ENCODE measurements around the gene PDE4D. TPM values are rescaled to one million over a fixed set of nuclear protein-coding genes. Genes with fewer than 3 reads are reported as not detected.

PDE4D gene
- total and polyA plus RNA-seq, 10 of the 15 experiments (the other 5 are each of a cell fraction or from before 2014, with no cell fraction given), result 0.87 to 4.1 (median 2.2) TPM

GRCh38 chr5:59542306-59542705, 351.2 kb downstream of the PDE4D start (continued):
- TF ChIP-seq BCLAF1 (IDR thresholded peaks at IDR 0.05) (no peak), CHD2 (IDR thresholded peaks at IDR 0.05; ENCODE audit: borderline replicate concordance, low read depth, low read length) (no peak)

DNA sequence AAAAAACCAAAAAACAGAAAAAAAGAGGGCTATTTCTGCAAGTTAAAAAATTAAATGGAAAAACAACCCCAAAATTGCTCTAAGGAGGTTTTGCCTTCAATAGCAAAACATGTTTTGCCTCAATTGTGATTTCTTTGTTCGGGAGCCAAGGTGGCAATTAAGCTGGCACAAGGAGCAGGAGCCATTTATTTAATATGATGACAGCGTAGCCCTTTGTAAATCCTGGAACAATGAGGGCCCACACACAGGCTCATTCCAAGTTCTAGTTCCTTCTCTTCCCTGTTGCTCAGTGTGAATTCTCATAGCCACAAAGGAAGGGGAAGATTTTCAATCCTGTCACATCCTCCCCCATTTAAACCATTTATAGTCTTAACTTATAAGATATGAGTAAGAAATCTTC, 353.2 kb downstream of the PDE4D start:
- Histone ChIP-seq H3K9ac (ENCODE audit: control insufficient read depth, insufficient read depth, low read length) (no peak overlapping the region), H3K36me3 (ENCODE audit: control insufficient read depth in 2 of 2, insufficient read depth in 2 of 2, low read length in 1 of 2) (no peaks in the 10 kb centered on the region), H3K27ac (ENCODE audit: control insufficient read depth, insufficient read depth) (no peak overlapping the region), H4K20me1 (ENCODE audit: control insufficient read depth, insufficient read depth) (no peaks in the 10 kb centered on the region), H3K27me3 (replicated peaks in 1 of 2; ENCODE audit: control insufficient read depth in 2 of 2, insufficient read depth in 2 of 2, low read length in 1 of 2) (no peaks in the 10 kb centered on the region), H3K9me3 (replicated peaks; ENCODE audit: control insufficient read depth, insufficient read depth, low read length) (no peaks in the 10 kb centered on the region), H3K4me3 (no peak overlapping the region), H3K4me1 (ENCODE audit: control insufficient read depth, insufficient read depth, low read length) (no peaks in the 10 kb centered on the region), H3K79me2 (ENCODE audit: control insufficient read depth, insufficient read depth, low read length) (no peaks in the 10 kb centered on the region), H3K4me2 (ENCODE audit: control insufficient read depth, insufficient read depth) (no peak overlapping the region), H2AFZ (ENCODE audit: control insufficient read depth, low read depth, low read length) (no peak overlapping the region)
- ChIA-PET SMC1A (ENCODE audit: uncharacterized antibody, unreplicated experiment) (no interaction called here), CTCF (no interaction called here), RAD21 (ENCODE audit: unreplicated experiment) (no interaction called here), POLR2A (no interaction called here)
- 70% methylated on average over 2 of the region's 2 CpGs for WGBS (ENCODE audit: insufficient coverage, insufficient replicate concordance, low lambda C conversion rate, missing lambda C conversion rate)
- DNase-seq (ENCODE audit: low read depth, low spot score) (no peak), ATAC-seq (no peak), FAIRE-seq (no peak)
- no TSS peak for BruUV-seq (replicated peaks)
- TF ChIP-seq BACH1 (IDR thresholded peaks at IDR 0.05; ENCODE audit: borderline replicate concordance) (no peak), ZBED1 (IDR thresholded peaks at IDR 0.05; ENCODE audit: borderline replicate concordance) (no peak), CHD2 (IDR thresholded peaks at IDR 0.05; ENCODE audit: borderline replicate concordance, low read depth, low read length) (no peak), NR2F1 (conservative IDR thresholded peaks at IDR 0.05) (no peak)
- intact Hi-C loops (cut with micrococcal nuclease; ENCODE audit: unreplicated experiment), result no loop called here
- in situ Hi-C loops (cut with MboI), result no loop called here

Data from GM12878 (cell line).